HCT116 (cell line): Measurements from ENCODE around the gene VCAN. TPM values are rescaled to one million over a fixed set of nuclear protein-coding genes. Genes with fewer than 3 reads are reported as not detected.

Experiments
- ATAC-seq: fragments of 200-7000 bp; cut with Tn5 transposase; 2 replicates; pipeline ENCODE4 v1.9.1; 2020; ENCODE audit warnings: mild to moderate bottlenecking, moderate library complexity
- BruUV-seq: library from RNA; stranded (reverse); fragments of 400-500 nt; replicated peaks from 2 replicates; lab custom pipeline; 2021; lab: Mats Ljungman, UMichigan
- CTCF ChIA-PET: fragments of 300-600 bp; sonication (Branson Sonifier 250); formaldehyde crosslinking; loops from one replicate; lab custom pipeline; 2021; ENCODE audit warnings: antibody characterized with exemption; lab: Charles Lee
- POLR2A ChIA-PET: fragments of 300-600, 350-600 bp; sonication (Branson Sonifier 250); formaldehyde crosslinking; loops from one replicate; lab custom pipeline; 2021; ENCODE audit warnings: antibody characterized with exemption; lab: Charles Lee
- RAD21 ChIA-PET, 2 experiments: fragments of 300-600 bp; sonication (Branson Sonifier 250); formaldehyde crosslinking; loops; one replicate each; lab custom pipeline; 2023; ENCODE audit warnings: low total read pairs in 2 of 2; ENCODE audit not compliant: uncharacterized antibody in 2 of 2, unreplicated experiment in 2 of 2, low non-redundant PET in 1 of 2; lab: Charles Lee
- DNase-seq: peaks from one replicate; pipeline ENCODE4 v3.0.0-alpha.2; 2010; ENCODE audit warnings: low read depth, low spot score
- H2AFZ ChIP-seq: fragments of 200-600 bp; shearing (Covaris generic), sonication (generic); 2 replicates; pipeline ENCODE4 v1.6.1; 2017; ENCODE audit warnings: low read depth, mixed run types, mixed read lengths, antibody characterized with exemption, low read length; ENCODE audit not compliant: poor library complexity, severe bottlenecking
- H3K27ac ChIP-seq: 2 replicates; pipeline ENCODE4 v1.5.1; 2012; ENCODE audit warnings: low read depth, low read length
- H3K27me3 ChIP-seq: fragments of 200-600 bp; sonication (generic); 2 replicates; pipeline ENCODE4 v1.6.1; 2016; ENCODE audit warnings: mixed run types, low read length, mixed read lengths; ENCODE audit not compliant: insufficient read depth
- H3K36me3 ChIP-seq, 2 experiments: fragments of 200-500 bp in 1 of 2; fragments of 200-600 bp in 1 of 2; sonication (Bioruptor generic) in 1 of 2; sonication (generic) in 1 of 2; 2 replicates each; pipeline versions ENCODE4 v1.5.1 to v1.6.1; 2014 to 2016; ENCODE audit warnings: low read length in 2 of 2, inconsistent platforms in 1 of 2, mixed read lengths in 1 of 2, mixed run types in 1 of 2; ENCODE audit not compliant: insufficient read depth in 2 of 2, control insufficient read depth in 1 of 2
- H3K4me1 ChIP-seq, 2 experiments: fragments of 200-600 bp in 1 of 2; sonication (generic) in 1 of 2; 2 replicates each; pipeline versions ENCODE4 v1.5.1 to v1.6.1; 2012 to 2017; ENCODE audit warnings: low read length in 2 of 2, inconsistent platforms in 1 of 2, mild to moderate bottlenecking in 1 of 2, mixed read lengths in 1 of 2, mixed run types in 1 of 2, moderate library complexity in 1 of 2; ENCODE audit not compliant: insufficient read depth in 2 of 2, control insufficient read depth in 1 of 2
- H3K4me2 ChIP-seq: fragments of 200-600 bp; sonication (generic); 2 replicates; pipeline ENCODE4 v1.6.1; 2017; ENCODE audit warnings: mixed run types, low read length, mixed read lengths
- H3K4me3 ChIP-seq, 2 experiments: fragments of 200-600 bp in 1 of 2; sonication (generic) in 1 of 2; replicated peaks in 1 of 2; 2 replicates each; pipeline ENCODE4 v1.5.1; 2011 to 2016; ENCODE audit warnings: low read length in 2 of 2, control low read depth in 1 of 2, low read depth in 1 of 2, mild to moderate bottlenecking in 1 of 2, mixed read lengths in 1 of 2, mixed run types in 1 of 2
- H3K79me2 ChIP-seq: fragments of 200-600 bp; sonication (generic); 2 replicates; pipeline ENCODE4 v1.6.1; 2017; ENCODE audit warnings: mild to moderate bottlenecking, mixed run types, low read length, moderate library complexity, mixed read lengths; ENCODE audit not compliant: insufficient read depth
- H3K9ac ChIP-seq: fragments of 200-600 bp; sonication (generic); 2 replicates; pipeline ENCODE4 v1.6.1; 2016; ENCODE audit warnings: low read length, mixed read lengths
- H3K9me2 ChIP-seq: fragments of 200-600 bp; sonication (generic), shearing (Covaris generic); 2 replicates; pipeline ENCODE4 v1.6.1; 2017; ENCODE audit warnings: mixed run types, mild to moderate bottlenecking, moderate library complexity; ENCODE audit not compliant: insufficient read depth
- H3K9me3 ChIP-seq, 2 experiments: fragments of 200-500 bp in 1 of 2; fragments of 200-600 bp in 1 of 2; sonication (Bioruptor generic) in 1 of 2; sonication (generic) in 1 of 2; 2 replicates each; pipeline ENCODE4 v1.6.1; 2014 to 2017; ENCODE audit warnings: low read length in 2 of 2, mixed read lengths in 2 of 2, inconsistent platforms in 1 of 2, low read depth in 1 of 2, mild to moderate bottlenecking in 1 of 2, mixed run types in 1 of 2, moderate library complexity in 1 of 2; ENCODE audit not compliant: control insufficient read depth in 1 of 2, insufficient read depth in 1 of 2
- H4K20me1 ChIP-seq: fragments of 200-600 bp; sonication (generic), shearing (Covaris generic); 2 replicates; pipeline ENCODE4 v1.6.1; 2017; ENCODE audit warnings: mixed run types, mild to moderate bottlenecking, moderate library complexity; ENCODE audit not compliant: insufficient read depth
- CBX3 ChIP-seq: IDR thresholded peaks from 2 replicates; pipeline ENCODE4 v1.6.1; 2012; ENCODE audit warnings: low read depth
- CEBPB ChIP-seq: IDR thresholded peaks from 2 replicates; pipeline ENCODE4 v1.6.1; 2012; ENCODE audit warnings: low read depth
- JUND ChIP-seq: IDR thresholded peaks from 2 replicates; pipeline ENCODE4 v1.6.1; 2012
- RAD21 ChIP-seq: IDR thresholded peaks from 2 replicates; pipeline ENCODE4 v1.6.1; 2012; ENCODE audit warnings: low read depth, mild to moderate bottlenecking
- SIN3A ChIP-seq: IDR thresholded peaks from 2 replicates; pipeline ENCODE4 v1.6.1; 2012; ENCODE audit warnings: low read depth
- SP1 ChIP-seq: IDR thresholded peaks from 2 replicates; pipeline ENCODE4 v1.6.1; 2012; ENCODE audit warnings: low read depth
- intact Hi-C: fragments of 100-400 bp; cut with micrococcal nuclease; formaldehyde crosslinking; loops from 2 replicates; pipeline ENCODE4 v1.10.0; 2022
- total RNA-seq: library from RNA; stranded (reverse); gene quantifications from one replicate; pipeline ENCODE4 v1.2.1, GENCODE V29; 2021; ENCODE audit not compliant: unreplicated experiment
- TF ChIP-seq, protein P1 (sequence below): IDR thresholded peaks from 2 replicates; pipeline ENCODE4 v1.6.1; 2012; ENCODE audit warnings: low read depth
- TF ChIP-seq, protein P2 (sequence below): IDR thresholded peaks from 2 replicates; pipeline ENCODE4 v1.6.1; 2012

The VCAN gene
- total RNA-seq, 1 experiment from 2014 or later = 49.9 TPM

DNA sequence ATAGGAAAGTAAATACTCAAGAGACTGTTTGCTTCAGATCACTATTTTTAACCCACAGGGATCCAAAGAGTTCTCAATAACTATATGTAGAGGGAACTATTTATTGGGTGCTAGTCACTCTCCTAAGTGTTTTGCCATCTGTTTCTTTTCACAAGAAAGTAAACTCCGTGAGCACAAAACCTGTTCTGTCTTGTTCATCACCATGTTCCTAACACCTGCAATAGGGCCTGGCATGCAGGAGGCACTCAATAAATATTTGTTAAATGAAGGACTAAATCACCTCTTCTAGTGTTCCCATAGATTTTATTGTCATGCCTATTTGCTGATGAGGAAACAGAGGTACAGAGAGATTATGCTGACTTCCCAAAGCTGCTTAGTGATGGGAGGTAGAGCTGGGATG lies 118.2 kb downstream of the VCAN start:
- Histone ChIP-seq H4K20me1 (no peaks in the 10 kb centered on the region), H3K9me2 (no peaks in the 10 kb centered on the region), H3K79me2 (no peaks in the 10 kb centered on the region), H3K4me1 (no peaks in the 10 kb centered on the region), H3K27ac (no peak overlapping the region), H3K27me3 (no peaks in the 10 kb centered on the region), H2AFZ (no peak overlapping the region), H3K4me2 (no peak overlapping the region), H3K4me3 (no peak overlapping the region), H3K9ac (no peak overlapping the region), H3K9me3 (no peaks in the 10 kb centered on the region), H3K36me3 (no peaks in the 10 kb centered on the region)
- intact Hi-C loops = no loop called here
- no TSS peak for BruUV-seq
- ChIA-PET RAD21 (no interaction called here), POLR2A (interaction anchor here (0.7 kb wide), 1 partner anchor 1022 kb away, joined by 3 read pairs; no protein-coding TSS in a partner anchor), CTCF (interaction anchor here (1.1 kb wide), 1 partner anchor 18 kb away, joined by 3 read pairs; no protein-coding TSS in a partner anchor)
- TF ChIP-seq, protein P1, sequence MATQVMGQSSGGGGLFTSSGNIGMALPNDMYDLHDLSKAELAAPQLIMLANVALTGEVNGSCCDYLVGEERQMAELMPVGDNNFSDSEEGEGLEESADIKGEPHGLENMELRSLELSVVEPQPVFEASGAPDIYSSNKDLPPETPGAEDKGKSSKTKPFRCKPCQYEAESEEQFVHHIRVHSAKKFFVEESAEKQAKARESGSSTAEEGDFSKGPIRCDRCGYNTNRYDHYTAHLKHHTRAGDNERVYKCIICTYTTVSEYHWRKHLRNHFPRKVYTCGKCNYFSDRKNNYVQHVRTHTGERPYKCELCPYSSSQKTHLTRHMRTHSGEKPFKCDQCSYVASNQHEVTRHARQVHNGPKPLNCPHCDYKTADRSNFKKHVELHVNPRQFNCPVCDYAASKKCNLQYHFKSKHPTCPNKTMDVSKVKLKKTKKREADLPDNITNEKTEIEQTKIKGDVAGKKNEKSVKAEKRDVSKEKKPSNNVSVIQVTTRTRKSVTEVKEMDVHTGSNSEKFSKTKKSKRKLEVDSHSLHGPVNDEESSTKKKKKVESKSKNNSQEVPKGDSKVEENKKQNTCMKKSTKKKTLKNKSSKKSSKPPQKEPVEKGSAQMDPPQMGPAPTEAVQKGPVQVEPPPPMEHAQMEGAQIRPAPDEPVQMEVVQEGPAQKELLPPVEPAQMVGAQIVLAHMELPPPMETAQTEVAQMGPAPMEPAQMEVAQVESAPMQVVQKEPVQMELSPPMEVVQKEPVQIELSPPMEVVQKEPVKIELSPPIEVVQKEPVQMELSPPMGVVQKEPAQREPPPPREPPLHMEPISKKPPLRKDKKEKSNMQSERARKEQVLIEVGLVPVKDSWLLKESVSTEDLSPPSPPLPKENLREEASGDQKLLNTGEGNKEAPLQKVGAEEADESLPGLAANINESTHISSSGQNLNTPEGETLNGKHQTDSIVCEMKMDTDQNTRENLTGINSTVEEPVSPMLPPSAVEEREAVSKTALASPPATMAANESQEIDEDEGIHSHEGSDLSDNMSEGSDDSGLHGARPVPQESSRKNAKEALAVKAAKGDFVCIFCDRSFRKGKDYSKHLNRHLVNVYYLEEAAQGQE = no peak
- TF ChIP-seq CEBPB = no peak
- TF ChIP-seq JUND = no peak
- TF ChIP-seq CBX3 = no peak
- no peak for TF ChIP-seq SP1
- no peak for TF ChIP-seq RAD21
- TF ChIP-seq SIN3A = no peak
- TF ChIP-seq, protein P2, sequence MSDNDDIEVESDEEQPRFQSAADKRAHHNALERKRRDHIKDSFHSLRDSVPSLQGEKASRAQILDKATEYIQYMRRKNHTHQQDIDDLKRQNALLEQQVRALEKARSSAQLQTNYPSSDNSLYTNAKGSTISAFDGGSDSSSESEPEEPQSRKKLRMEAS = no peak
- ATAC-seq (no peak), DNase-seq (no peak)
